ENCODE results near the gene PSMC3. TPM values are rescaled to one million over a fixed set of nuclear protein-coding genes. Genes with fewer than 3 reads are reported as not detected.
A peak's percentile ranks its signal among the peaks of the same experiment; 100 is the strongest.

PSMC3 gene
- total and polyA plus RNA-seq, 9 of the 15 experiments (the other 6 are each of a cell fraction or from before 2014, with no cell fraction given) = 44.3 to 324 (median 240) TPM

DNA sequence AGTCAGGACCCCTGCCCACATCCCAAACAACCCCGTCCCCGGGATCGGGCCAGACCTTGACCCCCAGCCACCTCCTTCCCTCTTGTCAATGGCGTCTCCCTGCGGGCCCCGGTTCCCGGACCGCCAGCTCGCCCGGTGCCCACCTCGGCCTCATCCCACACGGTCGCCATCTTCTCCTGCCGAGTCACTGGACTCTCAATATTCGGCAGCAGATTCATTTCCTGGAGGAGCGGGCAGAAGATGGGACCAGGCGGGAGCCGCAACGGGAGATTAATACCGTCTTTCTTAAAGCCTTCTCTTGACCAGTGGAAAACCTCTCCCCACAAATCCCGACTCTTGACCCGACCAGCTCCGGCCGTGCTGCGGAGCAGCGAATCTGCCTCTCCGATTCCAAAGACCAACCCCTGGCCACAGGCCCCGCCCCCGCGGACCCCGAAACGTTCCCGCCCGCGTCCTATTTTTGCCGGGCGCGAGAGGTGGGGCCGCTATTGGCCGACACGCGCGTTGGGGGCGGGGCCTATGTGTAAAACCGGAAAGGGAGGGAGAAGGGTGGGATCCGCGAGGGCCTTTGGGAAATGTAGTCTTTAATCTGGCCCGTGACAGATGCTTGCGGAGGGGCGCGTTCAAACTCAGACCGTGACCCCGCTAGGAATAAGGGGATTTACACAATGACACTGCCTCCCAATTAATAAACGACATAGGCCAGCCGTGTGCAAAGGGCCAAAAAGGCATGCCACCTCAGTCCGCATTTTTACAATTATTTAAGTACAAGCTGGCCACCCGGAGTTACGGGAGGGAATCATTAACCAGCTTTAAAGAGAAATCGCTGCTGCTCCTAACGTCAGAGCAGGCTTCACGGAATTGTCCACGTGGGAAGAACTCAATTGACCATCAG is at the start of gene PSMC3 (continued):
- TF ChIP-seq, protein P1, sequence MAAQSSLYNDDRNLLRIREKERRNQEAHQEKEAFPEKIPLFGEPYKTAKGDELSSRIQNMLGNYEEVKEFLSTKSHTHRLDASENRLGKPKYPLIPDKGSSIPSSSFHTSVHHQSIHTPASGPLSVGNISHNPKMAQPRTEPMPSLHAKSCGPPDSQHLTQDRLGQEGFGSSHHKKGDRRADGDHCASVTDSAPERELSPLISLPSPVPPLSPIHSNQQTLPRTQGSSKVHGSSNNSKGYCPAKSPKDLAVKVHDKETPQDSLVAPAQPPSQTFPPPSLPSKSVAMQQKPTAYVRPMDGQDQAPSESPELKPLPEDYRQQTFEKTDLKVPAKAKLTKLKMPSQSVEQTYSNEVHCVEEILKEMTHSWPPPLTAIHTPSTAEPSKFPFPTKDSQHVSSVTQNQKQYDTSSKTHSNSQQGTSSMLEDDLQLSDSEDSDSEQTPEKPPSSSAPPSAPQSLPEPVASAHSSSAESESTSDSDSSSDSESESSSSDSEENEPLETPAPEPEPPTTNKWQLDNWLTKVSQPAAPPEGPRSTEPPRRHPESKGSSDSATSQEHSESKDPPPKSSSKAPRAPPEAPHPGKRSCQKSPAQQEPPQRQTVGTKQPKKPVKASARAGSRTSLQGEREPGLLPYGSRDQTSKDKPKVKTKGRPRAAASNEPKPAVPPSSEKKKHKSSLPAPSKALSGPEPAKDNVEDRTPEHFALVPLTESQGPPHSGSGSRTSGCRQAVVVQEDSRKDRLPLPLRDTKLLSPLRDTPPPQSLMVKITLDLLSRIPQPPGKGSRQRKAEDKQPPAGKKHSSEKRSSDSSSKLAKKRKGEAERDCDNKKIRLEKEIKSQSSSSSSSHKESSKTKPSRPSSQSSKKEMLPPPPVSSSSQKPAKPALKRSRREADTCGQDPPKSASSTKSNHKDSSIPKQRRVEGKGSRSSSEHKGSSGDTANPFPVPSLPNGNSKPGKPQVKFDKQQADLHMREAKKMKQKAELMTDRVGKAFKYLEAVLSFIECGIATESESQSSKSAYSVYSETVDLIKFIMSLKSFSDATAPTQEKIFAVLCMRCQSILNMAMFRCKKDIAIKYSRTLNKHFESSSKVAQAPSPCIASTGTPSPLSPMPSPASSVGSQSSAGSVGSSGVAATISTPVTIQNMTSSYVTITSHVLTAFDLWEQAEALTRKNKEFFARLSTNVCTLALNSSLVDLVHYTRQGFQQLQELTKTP (IDR thresholded peaks at IDR 0.05; ENCODE audit: low read depth in 1 of 2, partially characterized antibody in 2 of 2) = peak; percentile 75 to 88
- TF ChIP-seq, protein P2, sequence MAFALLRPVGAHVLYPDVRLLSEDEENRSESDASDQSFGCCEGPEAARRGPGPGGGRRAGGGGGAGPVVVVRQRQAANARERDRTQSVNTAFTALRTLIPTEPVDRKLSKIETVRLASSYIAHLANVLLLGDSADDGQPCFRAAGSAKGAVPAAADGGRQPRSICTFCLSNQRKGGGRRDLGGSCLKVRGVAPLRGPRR (CRISPR knock-in tag; IDR thresholded peaks at IDR 0.05) = 0 out of 2 replicates have a peak, but pooled peaks have one; percentile 34
- TF ChIP-seq KLF10 (CRISPR knock-in tag; IDR thresholded peaks at IDR 0.05) = peak; percentile 63; the same call in 1 of the 2 replicates
- no peak for TF ChIP-seq FOXA3 (CRISPR knock-in tag; conservative IDR thresholded peaks at IDR 0.05 in 1 of 2, IDR thresholded peaks at IDR 0.05 in 1 of 2)
- TF ChIP-seq PCBP1 (IDR thresholded peaks at IDR 0.05; ENCODE audit: low read depth, low read length, poor library complexity, severe bottlenecking) = peak; percentile 63
- TF ChIP-seq POLR2AphosphoS5 (IDR thresholded peaks at IDR 0.05; ENCODE audit: control insufficient read depth, insufficient read depth, low read depth, low read length) = peak; percentile 84
- no peak for TF ChIP-seq ATF1 (CRISPR knock-in tag; IDR thresholded peaks at IDR 0.05)
- peak; percentile 92 for TF ChIP-seq ATF1 (tag; IDR thresholded peaks at IDR 0.05)
